Measurements from ENCODE around the gene PSMB11. TPM values are rescaled to one million over a fixed set of nuclear protein-coding genes. Genes with fewer than 3 reads are reported as not detected.

PSMB11 gene
- total RNA-seq, 1 experiment from 2014 or later, result not detected

DNA sequence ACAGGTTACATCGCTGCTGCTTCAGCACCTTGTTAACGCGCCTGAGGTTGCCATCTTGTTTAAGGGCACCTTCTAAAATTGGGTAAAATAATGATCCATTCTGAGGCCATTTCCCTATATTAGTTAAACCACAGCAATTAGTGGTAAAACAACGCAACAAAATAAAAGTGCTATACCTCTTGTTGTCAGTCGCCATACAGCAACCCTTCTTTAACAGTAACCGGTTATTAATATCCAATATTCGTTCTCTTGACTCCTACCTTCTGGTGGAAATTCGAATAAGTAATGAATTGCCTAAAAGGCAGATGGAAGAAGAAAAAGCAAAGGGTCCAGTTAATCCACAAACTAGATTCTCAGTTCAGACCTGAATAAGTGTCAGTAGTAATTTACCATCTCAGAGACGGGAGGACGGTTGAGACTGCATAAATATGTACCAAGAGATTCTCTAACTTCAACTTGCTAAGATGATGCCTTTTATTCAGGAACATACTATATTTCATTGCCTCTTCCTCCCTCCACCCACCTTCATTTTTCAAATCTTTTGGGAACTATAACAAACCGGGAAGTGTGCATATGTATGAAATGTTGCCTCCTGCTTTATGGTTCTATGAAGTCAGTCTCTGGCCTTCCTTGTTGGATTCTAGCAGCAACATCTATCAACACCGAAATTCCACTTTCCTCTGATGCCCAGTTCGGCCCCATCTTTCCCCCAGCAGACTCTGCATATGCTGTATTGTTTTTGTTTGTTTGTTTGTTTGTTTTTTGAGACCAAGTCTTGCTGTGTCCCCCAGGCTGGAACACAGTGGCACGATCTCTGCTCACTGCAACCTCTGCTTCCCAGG, 6.5 kb upstream of the PSMB11 start:
- Histone ChIP-seq H3K9me2 (ENCODE audit: insufficient read depth) (no peaks in the 10 kb centered on the region), H3K4me2 (ENCODE audit: low read length) (peak overlapping the region; percentile 51), H3K79me2 (ENCODE audit: insufficient read depth, low read length) (peaks cover 39% of the 10 kb centered on the region), H4K20me1 (ENCODE audit: insufficient read depth) (no peaks in the 10 kb centered on the region), H3K4me3 (replicated peaks in 1 of 2; ENCODE audit: low read depth in 1 of 2, low read length in 2 of 2) (peak overlapping the region; percentile 84 to 98), H3K4me1 (ENCODE audit: control insufficient read depth in 1 of 2, insufficient read depth in 2 of 2, low read length in 2 of 2) (peaks cover 10 to 18% of the 10 kb centered on the region in 2 experiments; a peak in 3 of 4 replicates), H3K9me3 (ENCODE audit: control insufficient read depth in 1 of 2, insufficient read depth in 1 of 2, low read depth in 1 of 2, low read length in 2 of 2) (no peaks in the 10 kb centered on the region), H3K9ac (ENCODE audit: low read length) (peak overlapping the region; percentile 96), H3K27me3 (ENCODE audit: insufficient read depth, low read length) (no peaks in the 10 kb centered on the region), H2AFZ (ENCODE audit: low read depth, low read length, poor library complexity, severe bottlenecking) (peak overlapping the region; percentile 54), H3K36me3 (ENCODE audit: control insufficient read depth in 1 of 2, insufficient read depth in 2 of 2, low read length in 2 of 2) (peaks cover 16 to 26% of the 10 kb centered on the region in 2 experiments), H3K27ac (ENCODE audit: low read depth, low read length) (peak overlapping the region; percentile 84)
- POLR2A ChIA-PET, result interaction anchor here (1.2 kb wide), 1 partner anchor 28 kb away, joined by 4 read pairs; no protein-coding TSS in a partner anchor
- ATAC-seq, result no peak
- CTCF ChIA-PET, result interaction anchor here (1.0 to 1.4 kb wide), 2 partner anchors 22 to 49 kb away, joined by 3 to 4 read pairs; no protein-coding TSS in a partner anchor
- DNase-seq (ENCODE audit: low read depth, low spot score), result no peak
- 0 out of 2 replicates have a peak, but pooled peaks have one; percentile 27 for TF ChIP-seq SRF (IDR thresholded peaks at IDR 0.05; ENCODE audit: low read depth)
- TF ChIP-seq, protein P1, sequence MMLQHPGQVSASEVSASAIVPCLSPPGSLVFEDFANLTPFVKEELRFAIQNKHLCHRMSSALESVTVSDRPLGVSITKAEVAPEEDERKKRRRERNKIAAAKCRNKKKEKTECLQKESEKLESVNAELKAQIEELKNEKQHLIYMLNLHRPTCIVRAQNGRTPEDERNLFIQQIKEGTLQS (IDR thresholded peaks at IDR 0.05), result no peak
- TF ChIP-seq CBX3 (IDR thresholded peaks at IDR 0.05; ENCODE audit: low read depth), result 0 out of 2 replicates have a peak, but pooled peaks have one; percentile 8
- RAD21 ChIA-PET (ENCODE audit: low non-redundant PET in 1 of 2, low total read pairs in 2 of 2, uncharacterized antibody in 2 of 2, unreplicated experiment in 2 of 2), result no interaction called here
- intact Hi-C loops (cut with micrococcal nuclease), result no loop called here
- BruUV-seq (replicated peaks), result TSS peak; percentile 73

DNA sequence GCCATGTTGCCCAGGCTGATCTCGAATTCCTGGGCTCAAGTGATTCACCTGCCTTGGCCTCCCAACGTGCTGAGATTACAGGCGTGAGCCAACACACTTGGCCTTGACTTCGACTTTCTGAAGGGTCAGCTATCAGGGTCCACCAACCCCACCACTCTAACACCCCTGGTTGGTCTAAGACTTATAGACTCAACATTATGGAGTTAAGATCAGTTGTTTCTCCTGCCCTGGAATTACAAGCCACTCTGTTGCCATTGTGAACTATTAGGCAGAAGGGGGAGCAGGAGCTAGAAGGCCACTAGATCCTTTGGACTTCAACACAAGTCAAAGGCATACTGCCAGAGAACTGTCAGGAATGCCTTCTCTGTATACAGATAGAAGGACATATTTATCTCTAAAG, 1.9 kb upstream of the PSMB11 start:
- H3K27me3 ChIP-seq (ENCODE audit: insufficient read depth, low read length), result no peaks in the 10 kb centered on the region
- no peak overlapping the region for H3K27ac ChIP-seq (ENCODE audit: low read depth, low read length)
- no peaks in the 10 kb centered on the region for H3K9me2 ChIP-seq (ENCODE audit: insufficient read depth)
- H3K9ac ChIP-seq (ENCODE audit: low read length), result no peak overlapping the region
- H4K20me1 ChIP-seq (ENCODE audit: insufficient read depth), result no peaks in the 10 kb centered on the region
- peaks cover 4 to 8% of the 10 kb centered on the region in 2 experiments; a peak in 3 of 4 replicates for H3K4me1 ChIP-seq (ENCODE audit: control insufficient read depth in 1 of 2, insufficient read depth in 2 of 2, low read length in 2 of 2)
- no peaks in the 10 kb centered on the region for H3K36me3 ChIP-seq (ENCODE audit: control insufficient read depth in 1 of 2, insufficient read depth in 2 of 2, low read length in 2 of 2)
- H3K9me3 ChIP-seq (ENCODE audit: control insufficient read depth in 1 of 2, insufficient read depth in 1 of 2, low read depth in 1 of 2, low read length in 2 of 2), result no peaks in the 10 kb centered on the region
- H2AFZ ChIP-seq (ENCODE audit: low read depth, low read length, poor library complexity, severe bottlenecking), result no peak overlapping the region
- ChIA-PET POLR2A (no interaction called here), CTCF (no interaction called here), RAD21 (ENCODE audit: low non-redundant PET in 1 of 2, low total read pairs in 2 of 2, uncharacterized antibody in 2 of 2, unreplicated experiment in 2 of 2) (no interaction called here)
- no TSS peak for BruUV-seq (replicated peaks)
- ATAC-seq (no peak), DNase-seq (ENCODE audit: low read depth, low spot score) (no peak)
- intact Hi-C loops (cut with micrococcal nuclease), result no loop called here
- no peak overlapping the region for H3K4me3 ChIP-seq (replicated peaks in 1 of 2; ENCODE audit: low read depth in 1 of 2, low read length in 2 of 2)
- TF ChIP-seq SP1 (IDR thresholded peaks at IDR 0.05; ENCODE audit: low read depth) (no peak), SRF (IDR thresholded peaks at IDR 0.05; ENCODE audit: low read depth) (no peak), TCF7L2 (IDR thresholded peaks at IDR 0.05; ENCODE audit: borderline replicate concordance, extremely low read depth, insufficient read depth, insufficient read length) (no peak), ZFX (IDR thresholded peaks at IDR 0.05) (no peak), JUND (IDR thresholded peaks at IDR 0.05) (no peak), POLR2AphosphoS5 (IDR thresholded peaks at IDR 0.05; ENCODE audit: low read depth, low read length) (no peak)
- TF ChIP-seq, protein P2, sequence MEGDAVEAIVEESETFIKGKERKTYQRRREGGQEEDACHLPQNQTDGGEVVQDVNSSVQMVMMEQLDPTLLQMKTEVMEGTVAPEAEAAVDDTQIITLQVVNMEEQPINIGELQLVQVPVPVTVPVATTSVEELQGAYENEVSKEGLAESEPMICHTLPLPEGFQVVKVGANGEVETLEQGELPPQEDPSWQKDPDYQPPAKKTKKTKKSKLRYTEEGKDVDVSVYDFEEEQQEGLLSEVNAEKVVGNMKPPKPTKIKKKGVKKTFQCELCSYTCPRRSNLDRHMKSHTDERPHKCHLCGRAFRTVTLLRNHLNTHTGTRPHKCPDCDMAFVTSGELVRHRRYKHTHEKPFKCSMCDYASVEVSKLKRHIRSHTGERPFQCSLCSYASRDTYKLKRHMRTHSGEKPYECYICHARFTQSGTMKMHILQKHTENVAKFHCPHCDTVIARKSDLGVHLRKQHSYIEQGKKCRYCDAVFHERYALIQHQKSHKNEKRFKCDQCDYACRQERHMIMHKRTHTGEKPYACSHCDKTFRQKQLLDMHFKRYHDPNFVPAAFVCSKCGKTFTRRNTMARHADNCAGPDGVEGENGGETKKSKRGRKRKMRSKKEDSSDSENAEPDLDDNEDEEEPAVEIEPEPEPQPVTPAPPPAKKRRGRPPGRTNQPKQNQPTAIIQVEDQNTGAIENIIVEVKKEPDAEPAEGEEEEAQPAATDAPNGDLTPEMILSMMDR (IDR thresholded peaks at IDR 0.05 in 2 of 3, conservative IDR thresholded peaks at IDR 0.05 in 1 of 3; ENCODE audit: borderline replicate concordance in 1 of 3, insufficient read depth in 1 of 3, low read depth in 2 of 3, low read length in 2 of 3), result no peak
- no peaks in the 10 kb centered on the region for H3K79me2 ChIP-seq (ENCODE audit: insufficient read depth, low read length)
- H3K4me2 ChIP-seq (ENCODE audit: low read length), result no peak overlapping the region
